T-helper 17 cell (primary cell): Measurements from ENCODE around the gene COPE. TPM values are rescaled to one million over a fixed set of nuclear protein-coding genes. Genes with fewer than 3 reads are reported as not detected.
"Not testable (repeated sequence)": the region's sequence is repeated elsewhere in the genome, so short reads cannot be mapped to it uniquely, and the experiment has no call there.

Source experiments
- ATAC-seq: fragments of 150-1000 bp; cut with Tn5 transposase; 2 replicates; pipeline ENCODE4 v1.10.0; 2021; ENCODE audit warnings: mild to moderate bottlenecking, moderate library complexity
- DNase-seq, 3 donors: peaks; one replicate each; pipeline versions ENCODE4 v3.0.0 to v3.0.0-alpha.2; 2020 to 2021
- H3K9me3 ChIP-seq: one replicate; pipeline ENCODE4 v1.7.0; 2013; ENCODE audit warnings: low read length, mild to moderate bottlenecking; ENCODE audit not compliant: control insufficient read depth, poor library complexity, severe bottlenecking
- H3K27ac Mint-ChIP-seq: one replicate; pipeline ENCODE4 v1.8.0; 2022; ENCODE audit warnings: mild to moderate bottlenecking, moderate library complexity, mixed read lengths
- H3K27me3 Mint-ChIP-seq: one replicate; pipeline ENCODE4 v1.8.0; 2022; ENCODE audit warnings: mixed read lengths
- H3K36me3 Mint-ChIP-seq: one replicate; pipeline ENCODE4 v1.8.0; 2022; ENCODE audit warnings: low read depth, mixed read lengths
- H3K4me1 Mint-ChIP-seq: one replicate; pipeline ENCODE4 v1.8.0; 2022; ENCODE audit warnings: mild to moderate bottlenecking, mixed read lengths
- H3K4me3 Mint-ChIP-seq: one replicate; pipeline ENCODE4 v1.8.0; 2022; ENCODE audit warnings: mild to moderate bottlenecking, moderate library complexity, mixed read lengths
- total RNA-seq, 4 donors: library from RNA in 2 of 4; stranded (reverse) in 2 of 4; gene quantifications; one replicate each; pipeline ENCODE4 v1.2.3 and lab custom pipeline; 2022 to 2026

COPE gene
- total RNA-seq, 2 donors from 2014 or later: 166 to 185 TPM

- peaks cover 9% of the 10 kb centered on the region for H3K27me3 Mint-ChIP-seq
- H3K9me3 ChIP-seq: no peaks in the 10 kb centered on the region
- DNase-seq (peak; percentile 71 to 87 (median 85)), ATAC-seq (peak; percentile 98)
- no peaks in the 10 kb centered on the region for H3K36me3 Mint-ChIP-seq
- peaks cover 4% of the 10 kb centered on the region for H3K4me1 Mint-ChIP-seq
- H3K4me3 Mint-ChIP-seq: peak overlapping the region; percentile 83
- H3K27ac Mint-ChIP-seq: no peak overlapping the region
Observed at GRCh38 chr19:18932216-18932841, 13.1 kb upstream of the COPE start.

DNA sequence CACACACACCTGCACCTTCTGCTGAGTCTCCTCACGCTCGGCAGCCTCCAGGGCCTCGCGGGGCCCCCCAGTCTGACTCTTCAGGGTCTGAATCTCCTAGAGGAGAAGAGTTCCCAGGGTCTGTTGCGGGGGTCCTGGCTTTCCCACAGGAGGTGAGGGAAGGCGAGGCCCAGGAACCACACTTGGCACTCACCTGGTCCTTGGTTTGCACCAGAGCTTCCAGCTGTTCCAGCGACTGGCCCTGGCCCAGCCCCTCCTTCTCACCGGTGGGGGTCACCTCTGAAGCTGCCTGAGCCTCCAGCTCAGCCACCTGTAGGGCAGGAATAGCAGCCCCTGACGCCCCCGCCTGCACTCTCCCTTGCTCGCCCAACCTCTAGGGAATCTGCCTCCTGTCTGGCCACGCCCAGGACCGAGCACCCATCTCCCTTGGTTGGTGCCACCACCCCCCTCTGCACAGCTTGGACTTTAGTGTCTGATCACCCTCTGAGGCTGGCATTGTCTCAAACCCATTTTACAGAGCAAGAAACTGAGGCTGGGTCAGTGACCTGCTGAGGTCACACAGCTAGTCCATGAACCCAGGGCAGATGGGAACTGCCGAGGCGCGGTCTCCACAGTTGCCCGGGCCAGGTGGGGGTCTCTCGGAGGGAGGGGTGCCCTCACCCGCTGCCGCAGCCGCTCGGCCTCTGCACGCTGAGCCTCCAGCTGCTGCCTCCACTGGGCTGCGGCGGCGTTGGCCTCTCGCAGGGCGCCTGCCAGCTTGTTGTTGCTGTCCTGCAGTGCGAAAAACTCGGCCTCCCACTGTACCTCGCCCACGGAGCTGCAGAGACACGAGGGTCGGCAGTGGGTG, 12.4 kb upstream of the COPE start:
- Mint-ChIP-seq H3K27me3 (peaks cover 9% of the 10 kb centered on the region), H3K4me1 (peaks cover 4% of the 10 kb centered on the region), H3K36me3 (no peaks in the 10 kb centered on the region), H3K4me3 (peak overlapping the region; percentile 83), H3K27ac (no peak overlapping the region)
- ATAC-seq: no peak
- no peak for DNase-seq
- H3K9me3 ChIP-seq: no peaks in the 10 kb centered on the region

DNA sequence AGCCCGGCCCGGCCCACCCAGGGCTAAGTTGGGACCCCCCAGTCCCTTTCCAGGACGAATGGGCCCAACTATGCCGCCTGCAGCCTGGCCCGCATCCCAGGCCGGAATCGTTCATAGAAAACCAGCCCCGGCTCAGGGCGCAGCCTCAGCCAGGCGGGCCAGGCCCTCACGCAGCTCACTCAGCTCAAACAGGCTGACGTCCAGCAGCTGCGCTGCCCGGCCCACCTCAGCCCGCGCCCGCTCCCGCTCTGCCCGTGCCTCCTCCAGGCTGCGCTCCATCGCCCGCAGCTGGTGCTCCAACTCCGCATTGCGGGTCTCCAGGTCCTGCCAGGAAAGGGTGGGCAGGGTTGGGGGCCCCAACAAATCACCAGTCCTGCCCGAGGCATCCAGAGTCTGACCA, 10.1 kb upstream of the COPE start:
- no peaks in the 10 kb centered on the region for H3K9me3 ChIP-seq
- Mint-ChIP-seq H3K36me3 (no peaks in the 10 kb centered on the region), H3K27me3 (peaks cover 8% of the 10 kb centered on the region), H3K4me1 (peaks cover 4% of the 10 kb centered on the region), H3K4me3 (no peak overlapping the region), H3K27ac (no peak overlapping the region)
- DNase-seq (no peak), ATAC-seq (no peak)

GRCh38 chr19:18928018-18928805, 9.0 kb upstream of the COPE start:
- ATAC-seq (no peak), DNase-seq (no peak)
- no peaks in the 10 kb centered on the region for H3K27me3 Mint-ChIP-seq
- H3K4me3 Mint-ChIP-seq: peak overlapping the region; percentile 28
- peaks cover 4% of the 10 kb centered on the region for H3K4me1 Mint-ChIP-seq
- H3K36me3 Mint-ChIP-seq: no peaks in the 10 kb centered on the region
- H3K27ac Mint-ChIP-seq: peak overlapping the region; percentile 47
- H3K9me3 ChIP-seq: no peaks in the 10 kb centered on the region

GRCh38 chr19:18924684-18925213, 5.6 kb upstream of the COPE start:
- H3K4me3 Mint-ChIP-seq: no peak overlapping the region
- no peak overlapping the region for H3K27ac Mint-ChIP-seq

DNA sequence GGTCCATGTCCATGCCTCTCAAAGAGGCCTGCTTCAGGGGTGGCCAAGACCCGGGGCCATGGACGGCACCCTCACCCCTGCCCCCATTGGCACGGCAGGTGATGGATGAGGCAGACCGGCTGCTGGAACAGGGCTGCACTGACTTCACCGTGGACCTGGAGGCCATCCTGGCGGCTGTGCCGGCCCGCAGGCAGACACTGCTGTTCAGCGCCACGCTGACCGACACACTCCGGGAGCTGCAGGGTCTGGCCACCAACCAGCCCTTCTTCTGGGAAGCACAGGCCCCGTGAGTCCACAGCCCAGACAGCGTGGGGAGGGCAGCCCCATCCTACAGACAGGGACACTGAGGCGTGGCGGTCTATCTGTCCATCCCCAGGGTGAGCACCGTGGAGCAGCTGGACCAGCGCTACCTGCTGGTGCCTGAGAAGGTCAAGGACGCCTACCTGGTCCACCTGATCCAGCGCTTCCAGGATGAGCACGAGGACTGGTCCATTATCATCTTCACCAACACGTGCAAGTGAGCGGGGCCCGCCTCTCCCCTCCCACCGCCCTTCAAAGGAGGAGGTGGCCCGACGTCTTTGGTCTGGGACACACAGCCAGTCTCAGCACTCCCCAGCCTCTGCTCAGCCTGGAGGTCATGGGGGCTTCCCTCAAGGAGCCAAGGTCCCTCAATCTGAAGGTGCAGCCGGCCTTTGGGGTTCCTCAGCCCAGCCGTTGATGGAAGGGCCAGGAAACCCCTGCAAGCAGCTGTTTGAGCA, 3.2 kb upstream of the COPE start:
- no peak for DNase-seq
- Mint-ChIP-seq H3K4me1 (peaks cover 23% of the 10 kb centered on the region), H3K36me3 (no peaks in the 10 kb centered on the region), H3K27me3 (no peaks in the 10 kb centered on the region), H3K4me3 (peak overlapping the region; percentile 25), H3K27ac (no peak overlapping the region)
- ATAC-seq: no peak
- no peaks in the 10 kb centered on the region for H3K9me3 ChIP-seq

More at GRCh38 chr19:18924684-18925213, 5.6 kb upstream of the COPE start:
- H3K27me3 Mint-ChIP-seq: no peaks in the 10 kb centered on the region
- peaks cover 9% of the 10 kb centered on the region for H3K4me1 Mint-ChIP-seq
- H3K9me3 ChIP-seq: no peaks in the 10 kb centered on the region
- ATAC-seq (no peak), DNase-seq (no peak)
- no peaks in the 10 kb centered on the region for H3K36me3 Mint-ChIP-seq

- Mint-ChIP-seq H3K4me3 (peak overlapping the region; percentile 65), H3K27ac (peak overlapping the region; percentile 95), H3K27me3 (no peaks in the 10 kb centered on the region), H3K4me1 (peaks cover 27% of the 10 kb centered on the region), H3K36me3 (no peaks in the 10 kb centered on the region)
- no peak for DNase-seq
- no peaks in the 10 kb centered on the region for H3K9me3 ChIP-seq
- ATAC-seq: no peak
Observed at GRCh38 chr19:18921593-18921992, 2.4 kb upstream of the COPE start.

DNA sequence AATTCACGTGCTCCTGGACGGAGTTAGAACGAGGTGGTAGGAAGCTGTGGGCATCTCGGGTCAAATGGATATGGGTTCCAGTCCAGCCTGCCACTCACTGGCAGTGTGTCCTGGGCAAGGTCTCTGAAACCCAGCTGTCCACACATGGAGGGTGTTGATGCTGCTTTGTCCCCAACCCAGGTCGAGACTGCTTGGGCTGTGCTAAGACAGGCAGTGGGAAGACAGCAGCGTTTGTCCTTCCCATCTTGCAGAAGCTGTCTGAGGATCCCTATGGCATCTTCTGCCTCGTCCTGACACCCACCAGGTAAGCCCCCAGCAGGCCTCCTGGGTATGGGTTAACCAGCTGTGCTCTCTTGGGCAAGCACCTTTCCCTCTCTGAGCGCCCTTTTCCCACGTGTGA, 1.2 kb upstream of the COPE start:
- peak overlapping the region; percentile 95 for H3K27ac Mint-ChIP-seq
- H3K27me3 Mint-ChIP-seq: no peaks in the 10 kb centered on the region
- H3K9me3 ChIP-seq: no peaks in the 10 kb centered on the region
- H3K36me3 Mint-ChIP-seq: no peaks in the 10 kb centered on the region
- H3K4me1 Mint-ChIP-seq: peaks cover 30% of the 10 kb centered on the region
- no peak for ATAC-seq
- DNase-seq: no peak
- H3K4me3 Mint-ChIP-seq: peak overlapping the region; percentile 96

GRCh38 chr19:18919900-18920214, 670 bp upstream of the COPE start:
- H3K9me3 ChIP-seq: no peaks in the 10 kb centered on the region
- no peaks in the 10 kb centered on the region for H3K36me3 Mint-ChIP-seq
- ATAC-seq: no peak
- H3K27ac Mint-ChIP-seq: peak overlapping the region; percentile 95
- peaks cover 33% of the 10 kb centered on the region for H3K4me1 Mint-ChIP-seq
- no peak for DNase-seq
- H3K27me3 Mint-ChIP-seq: no peaks in the 10 kb centered on the region
- peak overlapping the region; percentile 96 for H3K4me3 Mint-ChIP-seq

DNA sequence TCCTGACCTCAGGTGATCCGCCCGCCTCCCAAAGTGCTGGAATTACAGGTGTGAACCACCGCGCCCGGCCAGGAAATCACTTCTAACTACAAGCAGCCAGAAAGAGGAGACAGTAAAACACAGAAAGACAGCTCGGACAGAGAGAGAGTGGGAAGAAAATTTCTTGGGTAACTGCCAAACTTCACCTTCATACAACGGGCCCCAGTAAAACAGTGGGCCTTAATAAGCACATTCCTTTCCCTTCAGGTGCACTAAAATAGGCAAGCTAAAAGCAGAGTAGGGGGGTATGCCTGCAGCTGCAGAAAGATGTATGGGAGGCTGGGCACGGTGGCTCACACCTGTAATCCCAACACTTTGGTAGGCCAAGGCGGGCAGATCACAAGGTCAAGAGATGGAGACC, 1.6 kb downstream of the COPE start:
- peak overlapping the region; percentile 95 for H3K27ac Mint-ChIP-seq
- H3K4me3 Mint-ChIP-seq: peak overlapping the region; percentile 96
- H3K4me1 Mint-ChIP-seq: peaks cover 39% of the 10 kb centered on the region
- not testable (repeated sequence) for H3K9me3 ChIP-seq, DNase-seq, H3K27me3 Mint-ChIP-seq, H3K36me3 Mint-ChIP-seq, ATAC-seq

- Mint-ChIP-seq H3K4me1 (peaks cover 35% of the 10 kb centered on the region), H3K27me3 (no peaks in the 10 kb centered on the region), H3K36me3 (peaks cover 5% of the 10 kb centered on the region), H3K4me3 (no peak overlapping the region), H3K27ac (no peak overlapping the region)
- ATAC-seq (no peak), DNase-seq (no peak)
- no peaks in the 10 kb centered on the region for H3K9me3 ChIP-seq
Observed at GRCh38 chr19:18915639-18916038, 3.5 kb downstream of the COPE start.

DNA sequence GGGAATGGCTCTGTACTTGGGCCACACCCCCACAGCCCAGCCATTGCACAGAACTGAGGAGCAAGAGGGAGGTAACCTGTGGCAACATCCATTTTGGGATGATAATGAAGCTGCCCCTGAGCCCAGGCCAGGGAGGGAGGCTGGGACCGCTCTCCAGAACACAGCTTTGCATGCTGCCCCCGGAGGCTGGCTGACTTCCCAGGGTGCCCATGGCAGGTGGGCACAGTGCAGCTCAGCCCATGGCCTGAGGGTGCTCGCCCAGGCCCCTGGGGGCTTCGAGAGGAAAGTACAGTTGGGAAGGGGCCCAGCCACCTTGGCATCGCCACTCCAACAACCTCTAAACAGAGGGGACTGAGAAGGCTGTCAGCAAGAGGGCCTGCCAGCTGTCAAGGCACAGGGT, 5.7 kb downstream of the COPE start:
- Mint-ChIP-seq H3K27ac (no peak overlapping the region), H3K4me3 (no peak overlapping the region), H3K4me1 (peaks cover 21% of the 10 kb centered on the region), H3K36me3 (peaks cover 5% of the 10 kb centered on the region), H3K27me3 (no peaks in the 10 kb centered on the region)
- H3K9me3 ChIP-seq: no peaks in the 10 kb centered on the region
- ATAC-seq: no peak
- no peak for DNase-seq
